Measurements from ENCODE around the gene ADGRG3.

ADGRG3 gene

DNA sequence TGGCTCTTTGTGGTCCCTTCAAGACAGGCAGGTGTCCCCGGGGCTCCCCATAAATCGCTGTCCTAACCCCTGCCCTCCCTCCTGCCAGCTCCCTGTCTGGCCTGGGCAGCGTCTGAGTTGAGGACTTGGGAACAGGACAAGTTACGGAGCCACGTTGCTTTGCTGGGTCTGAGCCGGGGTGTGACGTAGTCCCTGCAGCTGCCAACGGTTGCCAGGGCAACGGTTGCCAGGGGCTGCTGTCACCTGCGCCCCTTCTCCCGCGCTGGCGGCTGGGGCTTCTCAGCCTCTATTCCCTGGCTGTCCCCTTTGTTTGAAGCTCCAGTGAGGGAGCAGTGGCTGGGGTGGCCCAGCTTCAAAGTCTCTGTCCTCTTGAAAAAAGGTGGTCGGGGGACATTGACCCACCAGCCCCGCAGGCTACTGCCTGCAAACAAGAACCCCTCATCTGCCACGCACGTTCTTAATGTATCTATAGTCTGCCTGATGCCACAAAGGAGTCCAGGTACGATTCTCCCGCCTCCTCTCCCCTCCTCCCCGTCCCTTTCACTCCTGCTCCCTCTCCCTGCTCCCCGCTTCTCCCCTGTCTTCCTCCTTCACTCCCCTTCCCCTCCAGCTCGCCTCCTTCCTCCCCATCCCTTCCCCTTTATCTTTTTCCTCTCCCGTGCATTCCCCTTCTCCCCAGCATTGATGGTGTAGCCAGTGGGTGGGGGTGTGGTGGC, 28.8 kb upstream of the ADGRG3 start:
- H3K27me3 Mint-ChIP-seq, result peaks cover 4% of the 10 kb centered on the region

GRCh38 chr16:57640185-57640584, 27.9 kb upstream of the ADGRG3 start:
- no peak overlapping the region for H3K27ac Mint-ChIP-seq
- no peaks in the 10 kb centered on the region for H3K4me1 Mint-ChIP-seq
- peaks cover 4% of the 10 kb centered on the region for H3K27me3 Mint-ChIP-seq
- H3K9me3 Mint-ChIP-seq, result no peaks in the 10 kb centered on the region
- H3K4me3 Mint-ChIP-seq, result no peak overlapping the region
- peaks cover 1% of the 10 kb centered on the region for H3K36me3 Mint-ChIP-seq

More for the DNA sequence above, 28.8 kb upstream of the ADGRG3 start:
- no peak overlapping the region for H3K27ac Mint-ChIP-seq
- no peaks in the 10 kb centered on the region for H3K9me3 Mint-ChIP-seq
- no peak overlapping the region for H3K4me3 Mint-ChIP-seq
- no peaks in the 10 kb centered on the region for H3K4me1 Mint-ChIP-seq
- H3K36me3 Mint-ChIP-seq, result peaks cover 1% of the 10 kb centered on the region

GRCh38 chr16:57640612-57641011, 27.5 kb upstream of the ADGRG3 start:
- Mint-ChIP-seq H3K9me3 (no peaks in the 10 kb centered on the region), H3K27me3 (peaks cover 4% of the 10 kb centered on the region), H3K4me3 (no peak overlapping the region), H3K27ac (peak overlapping the region; percentile 44), H3K4me1 (no peaks in the 10 kb centered on the region), H3K36me3 (peaks cover 1% of the 10 kb centered on the region)

- H3K27ac Mint-ChIP-seq, result no peak overlapping the region
These were observed 25.7 kb upstream of the ADGRG3 start for GRCh38 chr16:57642160-57643135.

GRCh38 chr16:57643147-57643874, 24.8 kb upstream of the ADGRG3 start:
- Mint-ChIP-seq H3K36me3 (peaks cover 1% of the 10 kb centered on the region), H3K27ac (no peak overlapping the region), H3K9me3 (no peaks in the 10 kb centered on the region), H3K4me1 (peaks cover 5% of the 10 kb centered on the region), H3K27me3 (peaks cover 4% of the 10 kb centered on the region), H3K4me3 (no peak overlapping the region)

More at GRCh38 chr16:57642160-57643135, 25.7 kb upstream of the ADGRG3 start:
- H3K9me3 Mint-ChIP-seq, result no peaks in the 10 kb centered on the region
- H3K4me1 Mint-ChIP-seq, result no peaks in the 10 kb centered on the region
- H3K27me3 Mint-ChIP-seq, result peaks cover 4% of the 10 kb centered on the region
- H3K4me3 Mint-ChIP-seq, result no peak overlapping the region
- H3K36me3 Mint-ChIP-seq, result peaks cover 1% of the 10 kb centered on the region

GRCh38 chr16:57643910-57644309, 24.2 kb upstream of the ADGRG3 start:
- peaks cover 1% of the 10 kb centered on the region for H3K36me3 Mint-ChIP-seq
- peaks cover 5% of the 10 kb centered on the region for H3K4me1 Mint-ChIP-seq
- H3K9me3 Mint-ChIP-seq, result no peaks in the 10 kb centered on the region
- H3K27me3 Mint-ChIP-seq, result peaks cover 4% of the 10 kb centered on the region
- H3K4me3 Mint-ChIP-seq, result no peak overlapping the region
- H3K27ac Mint-ChIP-seq, result no peak overlapping the region

- Mint-ChIP-seq H3K36me3 (peaks cover 1% of the 10 kb centered on the region), H3K9me3 (no peaks in the 10 kb centered on the region), H3K4me1 (peaks cover 8% of the 10 kb centered on the region), H3K4me3 (no peak overlapping the region), H3K27me3 (peaks cover 3% of the 10 kb centered on the region), H3K27ac (no peak overlapping the region)
These were observed 23.6 kb upstream of the ADGRG3 start for GRCh38 chr16:57644383-57645014.

DNA sequence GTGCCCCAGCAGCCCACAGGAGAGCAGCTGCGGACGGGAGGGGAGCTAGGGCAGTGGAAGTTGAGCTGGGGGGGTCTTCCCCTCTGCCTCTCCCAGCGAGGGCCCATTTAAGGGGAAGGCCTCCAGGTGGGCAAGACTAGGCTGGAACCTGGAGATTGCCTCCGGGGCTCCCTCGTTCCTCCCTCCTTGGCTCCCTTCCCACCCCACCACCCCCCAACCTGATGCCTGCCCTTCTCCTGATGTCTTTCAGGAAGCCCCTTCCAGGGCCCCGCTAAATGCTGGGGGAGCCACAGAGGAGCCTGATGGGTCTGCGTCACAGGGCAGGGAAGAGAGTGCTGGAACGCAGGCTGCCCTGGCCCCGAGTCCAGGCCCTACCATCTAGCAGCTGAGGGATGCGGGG, 22.9 kb upstream of the ADGRG3 start:
- H3K9me3 Mint-ChIP-seq, result no peaks in the 10 kb centered on the region
- peaks cover 8% of the 10 kb centered on the region for H3K4me1 Mint-ChIP-seq
- H3K36me3 Mint-ChIP-seq, result peaks cover 1% of the 10 kb centered on the region
- peaks cover 2% of the 10 kb centered on the region for H3K27me3 Mint-ChIP-seq
- H3K27ac Mint-ChIP-seq, result no peak overlapping the region
- H3K4me3 Mint-ChIP-seq, result no peak overlapping the region

DNA sequence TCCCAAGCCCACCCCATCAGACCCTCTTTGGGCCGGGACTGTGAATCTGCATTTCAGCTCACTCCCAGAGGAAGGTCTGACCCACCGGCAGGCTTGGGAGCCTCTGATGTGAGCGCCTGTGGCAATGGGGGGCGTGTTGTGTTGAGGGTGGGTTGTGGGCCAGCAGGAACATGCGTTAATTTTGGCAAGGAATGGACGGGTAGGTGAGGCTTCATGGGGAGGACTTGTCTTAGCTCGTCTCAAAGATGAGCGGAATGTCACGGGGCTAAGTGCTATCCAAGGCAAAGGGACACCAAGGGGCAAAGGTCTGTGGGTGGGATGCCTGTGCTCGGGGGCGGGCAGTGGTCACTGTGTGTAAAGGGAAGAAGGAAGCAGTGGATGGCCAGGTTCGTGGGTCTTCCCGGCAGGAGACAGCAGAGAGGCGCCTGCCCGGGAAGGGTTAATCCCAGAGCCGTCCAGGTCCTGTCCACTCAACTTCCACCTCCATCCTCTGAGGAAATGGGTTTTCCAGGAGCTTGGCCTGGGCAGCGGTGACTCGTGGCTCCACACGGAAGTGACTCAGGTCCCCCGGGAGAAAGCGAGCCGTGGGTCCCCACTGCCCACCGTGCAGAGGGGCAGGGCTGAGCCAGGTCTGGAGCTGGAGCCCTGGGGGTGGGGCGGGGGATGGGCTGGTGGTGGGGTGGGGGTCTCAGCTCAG, 22.3 kb upstream of the ADGRG3 start:
- peak overlapping the region; percentile 23 for H3K27ac Mint-ChIP-seq

GRCh38 chr16:57646388-57647039, 21.6 kb upstream of the ADGRG3 start:
- Mint-ChIP-seq H3K4me1 (peaks cover 14% of the 10 kb centered on the region), H3K36me3 (peaks cover 1% of the 10 kb centered on the region), H3K27ac (no peak overlapping the region), H3K9me3 (no peaks in the 10 kb centered on the region), H3K4me3 (no peak overlapping the region), H3K27me3 (no peaks in the 10 kb centered on the region)

More for the DNA sequence above, 22.3 kb upstream of the ADGRG3 start:
- H3K4me1 Mint-ChIP-seq, result peaks cover 8% of the 10 kb centered on the region
- H3K9me3 Mint-ChIP-seq, result no peaks in the 10 kb centered on the region
- H3K36me3 Mint-ChIP-seq, result peaks cover 1% of the 10 kb centered on the region
- no peaks in the 10 kb centered on the region for H3K27me3 Mint-ChIP-seq
- peak overlapping the region; percentile 7 for H3K4me3 Mint-ChIP-seq

- peaks cover 20% of the 10 kb centered on the region for H3K4me1 Mint-ChIP-seq
- no peak overlapping the region for H3K27ac Mint-ChIP-seq
- H3K36me3 Mint-ChIP-seq, result no peaks in the 10 kb centered on the region
- no peaks in the 10 kb centered on the region for H3K27me3 Mint-ChIP-seq
- H3K4me3 Mint-ChIP-seq, result peak overlapping the region; percentile 76
- no peaks in the 10 kb centered on the region for H3K9me3 Mint-ChIP-seq
These were observed 20.8 kb upstream of the ADGRG3 start for GRCh38 chr16:57647136-57647875.

DNA sequence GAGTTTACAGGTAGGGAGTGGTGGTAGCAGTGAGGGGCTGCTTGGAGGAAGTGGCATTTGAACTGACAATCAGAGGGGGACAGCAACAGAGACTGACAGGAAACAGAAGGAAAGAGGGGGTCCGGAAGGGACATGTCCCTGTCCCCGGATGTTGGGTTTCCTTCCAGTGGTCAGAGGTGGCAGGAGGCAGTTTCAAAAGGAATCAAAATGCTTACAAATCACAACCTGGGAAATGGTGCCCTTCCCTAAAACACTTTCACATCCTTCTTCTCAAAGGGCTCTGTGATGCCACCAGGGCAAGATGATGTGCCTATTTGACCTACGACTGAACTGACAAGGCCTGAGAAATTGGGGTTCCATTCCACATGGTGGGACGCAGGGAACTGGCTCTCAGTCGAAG, 20.0 kb upstream of the ADGRG3 start:
- H3K27me3 Mint-ChIP-seq, result no peaks in the 10 kb centered on the region
- peaks cover 20% of the 10 kb centered on the region for H3K4me1 Mint-ChIP-seq
- H3K27ac Mint-ChIP-seq, result peak overlapping the region; percentile 59

DNA sequence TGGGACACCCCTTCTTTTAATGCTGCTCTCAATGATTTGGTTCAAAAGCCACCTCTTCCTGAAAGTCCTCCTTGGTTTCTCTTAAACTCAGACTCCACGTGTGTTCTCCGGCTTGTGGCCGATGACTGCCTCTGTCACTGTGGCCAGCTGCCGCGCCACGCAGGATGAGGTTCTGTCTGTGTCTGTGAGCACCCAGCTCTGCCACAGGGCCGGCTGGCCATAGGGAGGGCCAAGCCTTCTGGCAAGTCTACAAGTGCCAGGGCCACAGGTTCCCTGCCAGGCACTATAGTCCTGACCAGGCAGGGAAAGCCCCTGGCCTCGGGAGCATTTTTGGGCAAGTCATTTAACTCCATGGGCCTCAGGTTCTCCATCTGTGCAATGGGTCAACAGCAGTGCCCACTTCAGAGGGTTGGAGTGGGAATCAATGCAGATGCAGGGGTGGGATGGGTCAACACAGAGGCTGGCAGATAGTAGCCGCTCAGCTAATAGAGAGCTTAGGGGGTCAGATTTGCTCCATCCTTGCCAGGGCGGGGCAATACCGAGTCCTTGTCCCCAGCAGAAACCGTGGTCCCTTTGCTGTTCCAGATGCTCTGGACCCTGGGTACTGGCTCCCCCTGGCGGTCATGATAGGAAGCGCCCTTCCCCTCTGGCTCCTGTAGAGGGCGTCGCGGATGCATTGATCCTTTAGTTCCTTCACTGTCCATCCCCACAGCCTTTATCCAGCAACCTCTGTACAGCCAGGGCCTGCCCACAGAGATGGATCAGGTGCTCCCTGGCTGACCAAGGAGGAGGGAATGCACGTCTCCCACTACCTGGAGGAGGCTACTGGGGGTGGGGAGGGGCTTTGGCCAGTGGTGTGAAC, 19.3 kb upstream of the ADGRG3 start:
- Mint-ChIP-seq H3K36me3 (no peaks in the 10 kb centered on the region), H3K4me3 (peak overlapping the region; percentile 33), H3K27me3 (no peaks in the 10 kb centered on the region), H3K4me1 (peaks cover 20% of the 10 kb centered on the region), H3K27ac (peak overlapping the region; percentile 30), H3K9me3 (no peaks in the 10 kb centered on the region)

More for the DNA sequence above, 20.0 kb upstream of the ADGRG3 start:
- Mint-ChIP-seq H3K36me3 (no peaks in the 10 kb centered on the region), H3K4me3 (peak overlapping the region; percentile 76), H3K9me3 (no peaks in the 10 kb centered on the region)
